DND-41 (cell line): ENCODE data around the gene PRRT2.

ENCODE experiments used
- ATAC-seq: fragments of 200-7000 bp; cut with Tn5 transposase; 3 replicates; pipeline ENCODE4 v1.9.1; 2021; ENCODE audit warnings: low read depth; ENCODE audit not compliant: insufficient read depth
- DNase-seq: peaks from one replicate; pipeline ENCODE4 v3.0.0-alpha.2; 2020
- H2AFZ ChIP-seq: 2 replicates; pipeline ENCODE4 v1.6.0; 2012; ENCODE audit warnings: low read depth, low read length
- H3K27ac ChIP-seq: 2 replicates; pipeline ENCODE4 v1.5.1; 2012; ENCODE audit warnings: low read length, inconsistent platforms
- H3K27me3 ChIP-seq: fragments of 200-600 bp; sonication (generic); 2 replicates; pipeline ENCODE4 v1.6.0; 2012; ENCODE audit warnings: low read length, mild to moderate bottlenecking, inconsistent platforms; ENCODE audit not compliant: insufficient read depth, poor library complexity
- H3K36me3 ChIP-seq: 2 replicates; pipeline ENCODE4 v1.5.1; 2012; ENCODE audit warnings: low read length, inconsistent platforms; ENCODE audit not compliant: insufficient read depth
- H3K4me1 ChIP-seq: 2 replicates; pipeline ENCODE4 v1.5.1; 2012; ENCODE audit warnings: mild to moderate bottlenecking, low read length; ENCODE audit not compliant: insufficient read depth
- H3K4me2 ChIP-seq: 2 replicates; pipeline ENCODE4 v1.6.0; 2012; ENCODE audit warnings: mild to moderate bottlenecking, moderate library complexity, low read length, inconsistent platforms; ENCODE audit not compliant: insufficient read depth
- H3K4me3 ChIP-seq, 2 experiments: fragments of 200-600 bp in 1 of 2; shearing (Covaris generic) in 1 of 2; 2 replicates each; pipeline ENCODE4 v1.5.1; 2012 to 2016; ENCODE audit warnings: inconsistent platforms in 2 of 2, low read length in 2 of 2, mild to moderate bottlenecking in 2 of 2, low read depth in 1 of 2, moderate library complexity in 1 of 2
- H3K79me2 ChIP-seq: 2 replicates; pipeline ENCODE4 v1.6.0; 2012; ENCODE audit warnings: low read length, inconsistent platforms; ENCODE audit not compliant: insufficient read depth
- H3K9ac ChIP-seq: 2 replicates; pipeline ENCODE4 v1.6.0; 2012; ENCODE audit warnings: low read depth, mild to moderate bottlenecking, inconsistent platforms, low read length, moderate library complexity
- H3K9me3 ChIP-seq: 2 replicates; pipeline ENCODE4 v1.5.1; 2012; ENCODE audit warnings: low read length, moderate library complexity, mild to moderate bottlenecking, inconsistent platforms; ENCODE audit not compliant: insufficient read depth, severe bottlenecking
- H4K20me1 ChIP-seq: 2 replicates; pipeline ENCODE4 v1.6.0; 2012; ENCODE audit warnings: low read length; ENCODE audit not compliant: insufficient read depth
- EZH2 ChIP-seq: IDR thresholded peaks from 3 replicates; pipeline ENCODE4 v1.6.1; 2012; ENCODE audit warnings: borderline replicate concordance, low read depth, mild to moderate bottlenecking, moderate library complexity, low read length, inconsistent platforms; ENCODE audit not compliant: severe bottlenecking
- TF ChIP-seq, protein P1 (sequence below): IDR thresholded peaks from 2 replicates; pipeline ENCODE4 v1.5.1; 2012; ENCODE audit warnings: borderline replicate concordance, low read length, moderate library complexity, mild to moderate bottlenecking; ENCODE audit not compliant: poor library complexity, severe bottlenecking; ENCODE audit errors: extremely low read depth

Gene PRRT2

DNA sequence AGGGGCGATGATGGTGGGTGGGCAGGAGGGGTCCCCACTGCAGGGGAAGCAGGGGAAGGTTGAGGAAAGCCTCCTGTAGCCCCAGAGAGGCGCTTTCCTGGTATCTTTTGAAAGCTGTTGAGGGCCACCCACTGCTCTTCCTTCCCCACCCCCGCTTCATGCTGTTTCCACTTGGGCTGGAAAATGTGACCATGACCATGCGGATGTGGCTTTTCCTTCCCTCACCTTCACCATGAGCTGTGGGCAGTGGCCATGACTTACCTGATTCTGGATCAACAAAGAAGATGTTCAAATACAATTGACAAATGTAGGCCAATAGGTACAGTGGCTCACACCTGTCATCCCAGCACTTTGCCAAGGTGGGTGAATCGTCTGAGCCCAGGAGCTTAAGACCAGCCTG is 22.1 kb downstream of the PRRT2 start:
- no peak overlapping the region for H3K4me2 ChIP-seq
- no peaks in the 10 kb centered on the region for H3K79me2 ChIP-seq
- no peaks in the 10 kb centered on the region for H4K20me1 ChIP-seq
- H2AFZ ChIP-seq, result no peak overlapping the region
- ATAC-seq (no peak), DNase-seq (no peak)
- no peaks in the 10 kb centered on the region for H3K36me3 ChIP-seq
- no peak overlapping the region for H3K27ac ChIP-seq
- no peaks in the 10 kb centered on the region for H3K4me1 ChIP-seq
- H3K9ac ChIP-seq, result no peak overlapping the region
- no peaks in the 10 kb centered on the region for H3K9me3 ChIP-seq
- TF ChIP-seq EZH2, result no peak
- TF ChIP-seq, protein P1, sequence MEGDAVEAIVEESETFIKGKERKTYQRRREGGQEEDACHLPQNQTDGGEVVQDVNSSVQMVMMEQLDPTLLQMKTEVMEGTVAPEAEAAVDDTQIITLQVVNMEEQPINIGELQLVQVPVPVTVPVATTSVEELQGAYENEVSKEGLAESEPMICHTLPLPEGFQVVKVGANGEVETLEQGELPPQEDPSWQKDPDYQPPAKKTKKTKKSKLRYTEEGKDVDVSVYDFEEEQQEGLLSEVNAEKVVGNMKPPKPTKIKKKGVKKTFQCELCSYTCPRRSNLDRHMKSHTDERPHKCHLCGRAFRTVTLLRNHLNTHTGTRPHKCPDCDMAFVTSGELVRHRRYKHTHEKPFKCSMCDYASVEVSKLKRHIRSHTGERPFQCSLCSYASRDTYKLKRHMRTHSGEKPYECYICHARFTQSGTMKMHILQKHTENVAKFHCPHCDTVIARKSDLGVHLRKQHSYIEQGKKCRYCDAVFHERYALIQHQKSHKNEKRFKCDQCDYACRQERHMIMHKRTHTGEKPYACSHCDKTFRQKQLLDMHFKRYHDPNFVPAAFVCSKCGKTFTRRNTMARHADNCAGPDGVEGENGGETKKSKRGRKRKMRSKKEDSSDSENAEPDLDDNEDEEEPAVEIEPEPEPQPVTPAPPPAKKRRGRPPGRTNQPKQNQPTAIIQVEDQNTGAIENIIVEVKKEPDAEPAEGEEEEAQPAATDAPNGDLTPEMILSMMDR, result no peak
- H3K4me3 ChIP-seq, result no peak overlapping the region
- H3K27me3 ChIP-seq, result no peaks in the 10 kb centered on the region

DNA sequence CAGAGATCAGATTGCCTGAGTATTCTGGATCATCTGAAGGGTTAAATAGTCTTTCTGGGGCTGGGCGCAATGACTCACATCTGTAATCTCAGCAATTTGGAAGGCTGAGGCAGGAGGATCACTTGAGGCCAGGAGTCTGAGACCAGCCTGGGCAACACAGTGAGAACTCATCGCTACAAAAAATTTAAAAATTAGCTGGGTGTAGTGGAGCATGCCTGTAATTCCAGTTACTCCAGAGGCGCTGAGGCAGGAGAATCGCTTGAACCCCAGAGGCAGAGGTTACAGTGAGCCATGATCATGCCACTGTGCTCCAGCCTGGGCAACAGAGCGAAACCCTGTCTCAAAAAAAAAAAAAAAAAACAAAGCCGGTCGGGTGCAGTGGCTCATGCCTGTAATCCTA is 23.9 kb downstream of the PRRT2 start:
- Histone ChIP-seq H3K4me2 (no peak overlapping the region), H4K20me1 (no peaks in the 10 kb centered on the region), H3K27ac (no peak overlapping the region), H3K79me2 (no peaks in the 10 kb centered on the region), H3K27me3 (no peaks in the 10 kb centered on the region), H2AFZ (no peak overlapping the region), H3K4me1 (no peaks in the 10 kb centered on the region), H3K36me3 (no peaks in the 10 kb centered on the region), H3K9me3 (no peaks in the 10 kb centered on the region), H3K9ac (no peak overlapping the region), H3K4me3 (no peak overlapping the region)
- TF ChIP-seq, protein P1, result no peak
- TF ChIP-seq EZH2, result no peak
- ATAC-seq, result no peak
- no peak for DNase-seq

DNA sequence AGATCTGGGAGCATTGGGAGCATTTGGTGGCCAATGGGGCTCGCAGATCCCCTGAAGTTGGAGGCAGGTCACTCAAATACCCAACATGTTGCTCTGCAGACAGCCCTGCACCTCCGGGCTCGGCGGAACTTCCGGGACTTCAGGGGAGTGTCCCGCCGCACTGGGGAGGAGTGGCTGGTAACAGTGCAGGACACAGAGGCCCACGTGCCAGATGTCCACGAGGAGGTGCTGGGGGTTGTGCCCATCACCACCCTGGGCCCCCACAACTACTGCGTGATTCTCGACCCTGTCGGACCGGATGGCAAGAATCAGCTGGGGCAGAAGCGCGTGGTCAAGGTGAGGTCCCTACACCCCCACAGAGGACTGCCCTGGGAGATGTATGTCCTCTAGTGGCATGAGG is 24.6 kb downstream of the PRRT2 start:
- Histone ChIP-seq H3K9me3 (no peaks in the 10 kb centered on the region), H3K36me3 (no peaks in the 10 kb centered on the region), H2AFZ (no peak overlapping the region), H3K4me1 (no peaks in the 10 kb centered on the region), H3K27me3 (no peaks in the 10 kb centered on the region), H3K9ac (no peak overlapping the region), H3K27ac (no peak overlapping the region), H3K4me2 (no peak overlapping the region), H4K20me1 (no peaks in the 10 kb centered on the region), H3K4me3 (no peak overlapping the region), H3K79me2 (no peaks in the 10 kb centered on the region)
- ATAC-seq (no peak), DNase-seq (no peak)
- TF ChIP-seq, protein P1, result no peak
- no peak for TF ChIP-seq EZH2

DNA sequence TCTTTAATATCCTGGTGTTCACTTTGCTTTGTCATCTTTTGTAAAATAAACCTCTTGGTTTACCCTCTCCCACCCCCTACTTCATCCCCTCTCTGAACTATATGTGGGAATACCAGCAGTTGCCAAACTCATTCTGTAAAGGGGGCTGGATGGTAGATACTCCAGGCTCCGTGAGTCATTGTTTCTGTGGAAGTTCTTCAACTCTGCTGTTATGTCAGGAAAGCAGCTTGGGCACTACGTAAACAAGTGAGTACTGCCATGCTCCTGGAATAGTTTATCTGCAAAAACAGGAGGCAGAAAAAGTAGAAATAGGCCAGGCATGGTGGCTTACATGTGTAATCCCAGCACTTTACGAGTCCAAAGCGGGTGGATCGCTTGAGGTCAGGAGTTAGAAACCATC is 25.8 kb downstream of the PRRT2 start:
- Histone ChIP-seq H3K27ac (no peak overlapping the region), H4K20me1 (no peaks in the 10 kb centered on the region), H3K36me3 (no peaks in the 10 kb centered on the region), H2AFZ (no peak overlapping the region), H3K4me2 (no peak overlapping the region), H3K4me1 (no peaks in the 10 kb centered on the region), H3K9ac (no peak overlapping the region), H3K4me3 (no peak overlapping the region), H3K79me2 (no peaks in the 10 kb centered on the region), H3K9me3 (no peaks in the 10 kb centered on the region), H3K27me3 (no peaks in the 10 kb centered on the region)
- TF ChIP-seq EZH2, result no peak
- TF ChIP-seq, protein P1, result no peak
- no peak for ATAC-seq
- no peak for DNase-seq
